ENCODE results near the gene RAI2.

Gene RAI2

GRCh38 chrX:17830211-17830610 is 30.9 kb downstream of the RAI2 start:
- H3K23ac ChIP-seq (ENCODE audit: low read depth, low read length, poor library complexity), result no peak overlapping the region

DNA sequence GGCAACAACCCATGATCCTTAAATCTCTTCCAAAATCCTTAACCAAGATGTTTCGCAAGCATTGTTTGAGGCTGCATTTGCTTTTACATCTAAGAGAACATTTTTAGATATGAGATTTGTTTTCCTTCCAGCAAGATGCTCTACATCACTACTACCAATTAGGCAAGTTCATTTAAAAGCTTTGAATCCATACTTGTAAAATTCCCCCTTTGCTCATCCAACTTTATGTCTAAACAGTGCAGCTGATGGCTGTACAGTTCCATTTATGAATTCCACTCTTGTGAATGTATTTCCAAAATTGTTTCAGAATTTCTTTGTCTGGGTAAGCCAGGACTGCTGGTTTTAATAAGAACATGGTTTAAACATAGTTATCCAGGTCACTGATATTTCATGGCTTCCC is 31.5 kb downstream of the RAI2 start:
- Histone ChIP-seq H3K18ac (ENCODE audit: low read length) (no peak overlapping the region), H2AK5ac (ENCODE audit: low read depth, low read length) (no peak overlapping the region), H3K9ac (ENCODE audit: low read depth, low read length, poor library complexity) (no peak overlapping the region), H3K4ac (ENCODE audit: low read length) (no peak overlapping the region), H3K27me3 (ENCODE audit: control insufficient read depth in 3 of 3, insufficient read depth in 3 of 3, low read depth in 1 of 3, low read length in 3 of 3) (peaks cover 0 to 23% (median 0%) of the 10 kb centered on the region in 3 experiments), H3K9me3 (replicated peaks in 1 of 2; ENCODE audit: control insufficient read depth in 2 of 2, insufficient read depth in 1 of 2, low read depth in 1 of 2, low read length in 2 of 2) (no peaks in the 10 kb centered on the region), H3K27ac (replicated peaks; ENCODE audit: low read length) (no peak overlapping the region), H2BK12ac (ENCODE audit: low read length) (no peak overlapping the region), H3K4me2 (ENCODE audit: insufficient read depth, low read length, poor library complexity, severe bottlenecking) (no peak overlapping the region), H2BK15ac (ENCODE audit: low read length) (no peak overlapping the region), H3K4me3 (ENCODE audit: low read length in 2 of 2) (no peak overlapping the region), H4K8ac (ENCODE audit: low read depth, low read length) (no peak overlapping the region), H2BK120ac (ENCODE audit: low read depth, low read length) (no peak overlapping the region), H3K23ac (ENCODE audit: low read depth, low read length, poor library complexity) (no peak overlapping the region), H3K14ac (ENCODE audit: low read length) (no peak overlapping the region), H2AFZ (ENCODE audit: low read length) (no peak overlapping the region), H4K91ac (ENCODE audit: low read depth, low read length, poor library complexity) (no peak overlapping the region), H3K36me3 (replicated peaks in 1 of 2; ENCODE audit: control insufficient read depth in 2 of 2, insufficient read depth in 2 of 2, low read length in 2 of 2) (no peaks in the 10 kb centered on the region), H3K4me1 (ENCODE audit: control insufficient read depth in 2 of 2, insufficient read depth in 1 of 2, low read depth in 1 of 2, low read length in 2 of 2) (no peaks in the 10 kb centered on the region), H3K79me1 (ENCODE audit: low read depth, low read length) (no peaks in the 10 kb centered on the region), H2BK5ac (ENCODE audit: low read length) (no peak overlapping the region)
- no CpG with 5 or more reads among the region's 1 CpG for WGBS, 2 donors (ENCODE audit: extremely low coverage in 2 of 2, insufficient read length in 2 of 2, insufficient replicate concordance in 1 of 2)
- no peak for DNase-seq (ENCODE audit: low spot score)

More at GRCh38 chrX:17830211-17830610, 30.9 kb downstream of the RAI2 start:
- Histone ChIP-seq H3K9ac (ENCODE audit: low read depth, low read length, poor library complexity) (no peak overlapping the region), H2BK12ac (ENCODE audit: low read length) (no peak overlapping the region), H3K27me3 (ENCODE audit: control insufficient read depth in 3 of 3, insufficient read depth in 3 of 3, low read depth in 1 of 3, low read length in 3 of 3) (peaks cover 0 to 25% (median 0%) of the 10 kb centered on the region in 3 experiments), H3K14ac (ENCODE audit: low read length) (no peak overlapping the region), H3K4me2 (ENCODE audit: insufficient read depth, low read length, poor library complexity, severe bottlenecking) (no peak overlapping the region), H2BK120ac (ENCODE audit: low read depth, low read length) (no peak overlapping the region), H3K36me3 (replicated peaks in 1 of 2; ENCODE audit: control insufficient read depth in 2 of 2, insufficient read depth in 2 of 2, low read length in 2 of 2) (no peaks in the 10 kb centered on the region), H3K9me3 (replicated peaks in 1 of 2; ENCODE audit: control insufficient read depth in 2 of 2, insufficient read depth in 1 of 2, low read depth in 1 of 2, low read length in 2 of 2) (no peaks in the 10 kb centered on the region), H2AFZ (ENCODE audit: low read length) (no peak overlapping the region), H3K18ac (ENCODE audit: low read length) (no peak overlapping the region), H2BK5ac (ENCODE audit: low read length) (no peak overlapping the region), H4K8ac (ENCODE audit: low read depth, low read length) (no peak overlapping the region), H3K27ac (replicated peaks; ENCODE audit: low read length) (no peak overlapping the region), H2AK5ac (ENCODE audit: low read depth, low read length) (no peak overlapping the region), H3K4me3 (ENCODE audit: low read length in 2 of 2) (no peak overlapping the region), H3K4me1 (ENCODE audit: control insufficient read depth in 2 of 2, insufficient read depth in 1 of 2, low read depth in 1 of 2, low read length in 2 of 2) (no peaks in the 10 kb centered on the region), H4K91ac (ENCODE audit: low read depth, low read length, poor library complexity) (no peak overlapping the region), H3K4ac (ENCODE audit: low read length) (no peak overlapping the region), H3K79me1 (ENCODE audit: low read depth, low read length) (no peaks in the 10 kb centered on the region), H2BK15ac (ENCODE audit: low read length) (no peak overlapping the region)
- WGBS, 2 donors (ENCODE audit: extremely low coverage in 2 of 2, insufficient read length in 2 of 2, insufficient replicate concordance in 1 of 2), result no CpG with 5 or more reads among the region's 1 CpG
- DNase-seq (ENCODE audit: low spot score), result no peak

DNA sequence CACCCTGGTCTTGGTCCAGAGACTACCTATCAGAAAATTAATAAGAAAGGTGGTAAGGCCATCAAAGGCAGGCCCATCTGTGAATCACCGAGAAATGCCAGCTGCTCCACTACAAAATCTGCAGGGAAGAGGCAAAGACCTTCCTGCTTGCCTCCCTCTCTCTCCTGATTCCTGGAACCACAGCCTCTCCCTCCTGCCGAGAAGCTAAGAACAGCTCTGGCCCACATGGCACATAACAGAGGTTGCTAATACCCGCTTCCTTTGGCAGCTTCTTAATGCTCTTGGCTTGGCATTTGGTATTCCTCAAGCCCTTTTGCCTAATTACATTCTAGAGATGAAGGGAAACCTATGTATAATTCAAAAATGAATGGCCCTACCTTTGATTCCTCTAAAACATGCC is 32.9 kb downstream of the RAI2 start:
- no peak overlapping the region for H2AK5ac ChIP-seq (ENCODE audit: low read depth, low read length)
- no peaks in the 10 kb centered on the region for H3K36me3 ChIP-seq (replicated peaks in 1 of 2; ENCODE audit: control insufficient read depth in 2 of 2, insufficient read depth in 2 of 2, low read length in 2 of 2)
- H3K4me2 ChIP-seq (ENCODE audit: insufficient read depth, low read length, poor library complexity, severe bottlenecking), result no peak overlapping the region
- no peak overlapping the region for H2BK5ac ChIP-seq (ENCODE audit: low read length)
- no peak overlapping the region for H3K18ac ChIP-seq (ENCODE audit: low read length)
- H4K91ac ChIP-seq (ENCODE audit: low read depth, low read length, poor library complexity), result no peak overlapping the region
- no peaks in the 10 kb centered on the region for H3K79me1 ChIP-seq (ENCODE audit: low read depth, low read length)
- H3K9ac ChIP-seq (ENCODE audit: low read depth, low read length, poor library complexity), result no peak overlapping the region
- H3K14ac ChIP-seq (ENCODE audit: low read length), result no peak overlapping the region
- no peak overlapping the region for H2BK120ac ChIP-seq (ENCODE audit: low read depth, low read length)
- no CpG with 5 or more reads among the region's 3 CpGs for WGBS, 2 donors (ENCODE audit: extremely low coverage in 2 of 2, insufficient read length in 2 of 2, insufficient replicate concordance in 1 of 2)
- H2AFZ ChIP-seq (ENCODE audit: low read length), result no peak overlapping the region
- no peak overlapping the region for H3K4me3 ChIP-seq (ENCODE audit: low read length in 2 of 2)
- H3K27me3 ChIP-seq (ENCODE audit: control insufficient read depth in 3 of 3, insufficient read depth in 3 of 3, low read depth in 1 of 3, low read length in 3 of 3), result peaks cover 0 to 23% (median 0%) of the 10 kb centered on the region in 3 experiments
- H3K4me1 ChIP-seq (ENCODE audit: control insufficient read depth in 2 of 2, insufficient read depth in 1 of 2, low read depth in 1 of 2, low read length in 2 of 2), result no peaks in the 10 kb centered on the region
- no peak for DNase-seq (ENCODE audit: low spot score)
- no peak overlapping the region for H3K4ac ChIP-seq (ENCODE audit: low read length)
- H4K8ac ChIP-seq (ENCODE audit: low read depth, low read length), result no peak overlapping the region
- no peak overlapping the region for H3K27ac ChIP-seq (replicated peaks; ENCODE audit: low read length)
- no peak overlapping the region for H2BK12ac ChIP-seq (ENCODE audit: low read length)
- H3K9me3 ChIP-seq (replicated peaks in 1 of 2; ENCODE audit: control insufficient read depth in 2 of 2, insufficient read depth in 1 of 2, low read depth in 1 of 2, low read length in 2 of 2), result no peaks in the 10 kb centered on the region
- no peak overlapping the region for H3K23ac ChIP-seq (ENCODE audit: low read depth, low read length, poor library complexity)
- no peak overlapping the region for H2BK15ac ChIP-seq (ENCODE audit: low read length)

GRCh38 chrX:17826609-17827496 is 34.2 kb downstream of the RAI2 start:
- H2BK5ac ChIP-seq (ENCODE audit: low read length), result no peak overlapping the region
- no peak overlapping the region for H3K9ac ChIP-seq (ENCODE audit: low read depth, low read length, poor library complexity)
- H3K9me3 ChIP-seq (replicated peaks in 1 of 2; ENCODE audit: control insufficient read depth in 2 of 2, insufficient read depth in 1 of 2, low read depth in 1 of 2, low read length in 2 of 2), result no peaks in the 10 kb centered on the region
- no peaks in the 10 kb centered on the region for H3K79me1 ChIP-seq (ENCODE audit: low read depth, low read length)
- H3K23ac ChIP-seq (ENCODE audit: low read depth, low read length, poor library complexity), result no peak overlapping the region
- no peak overlapping the region for H2AK5ac ChIP-seq (ENCODE audit: low read depth, low read length)
- no peak overlapping the region for H2AFZ ChIP-seq (ENCODE audit: low read length)
- no peak overlapping the region for H3K14ac ChIP-seq (ENCODE audit: low read length)
- H4K91ac ChIP-seq (ENCODE audit: low read depth, low read length, poor library complexity), result no peak overlapping the region
- no peaks in the 10 kb centered on the region for H3K36me3 ChIP-seq (replicated peaks in 1 of 2; ENCODE audit: control insufficient read depth in 2 of 2, insufficient read depth in 2 of 2, low read length in 2 of 2)
- H3K4ac ChIP-seq (ENCODE audit: low read length), result no peak overlapping the region
- no peak for DNase-seq (ENCODE audit: low spot score)
- no peaks in the 10 kb centered on the region for H3K4me1 ChIP-seq (ENCODE audit: control insufficient read depth in 2 of 2, insufficient read depth in 1 of 2, low read depth in 1 of 2, low read length in 2 of 2)
- no peak overlapping the region for H2BK15ac ChIP-seq (ENCODE audit: low read length)
- H3K4me3 ChIP-seq (ENCODE audit: low read length in 2 of 2), result no peak overlapping the region
- no peak overlapping the region for H3K27ac ChIP-seq (replicated peaks; ENCODE audit: low read length)
- no peak overlapping the region for H2BK12ac ChIP-seq (ENCODE audit: low read length)
- H2BK120ac ChIP-seq (ENCODE audit: low read depth, low read length), result no peak overlapping the region
- no CpG with 5 or more reads among the region's 5 CpGs for WGBS, 2 donors (ENCODE audit: extremely low coverage in 2 of 2, insufficient read length in 2 of 2, insufficient replicate concordance in 1 of 2)
- H3K27me3 ChIP-seq (ENCODE audit: control insufficient read depth in 3 of 3, insufficient read depth in 3 of 3, low read depth in 1 of 3, low read length in 3 of 3), result peaks cover 0 to 11% (median 0%) of the 10 kb centered on the region in 3 experiments
- H3K4me2 ChIP-seq (ENCODE audit: insufficient read depth, low read length, poor library complexity, severe bottlenecking), result no peak overlapping the region
- H3K18ac ChIP-seq (ENCODE audit: low read length), result no peak overlapping the region
- no peak overlapping the region for H4K8ac ChIP-seq (ENCODE audit: low read depth, low read length)

Data from neuronal stem cell (in vitro differentiated cells).